Keratinocyte (primary cell): ENCODE data around the gene TOP2A.
"Not testable (repeated sequence)": the region's sequence is repeated elsewhere in the genome, so short reads cannot be mapped to it uniquely, and the experiment has no call there.

Source experiments
- CTCF ChIP-seq, 3 experiments: IDR thresholded peaks in 1 of 3; conservative IDR thresholded peaks in 1 of 3; optimal IDR thresholded peaks in 1 of 3; 2 replicates in 2 of 3; 3 replicates in 1 of 3; pipeline versions ENCODE3 to v1.5.1; 2011; ENCODE audit warnings: low read length in 3 of 3, mild to moderate bottlenecking in 3 of 3, moderate library complexity in 2 of 3, control low read depth in 1 of 3, inconsistent platforms in 1 of 3; ENCODE audit not compliant: insufficient read depth in 2 of 3; ENCODE audit errors: extremely low read depth in 1 of 3
- EZH2 ChIP-seq: IDR thresholded peaks from one replicate; pipeline ENCODE4 v1.6.1; 2012; ENCODE audit warnings: inconsistent platforms, mild to moderate bottlenecking, low read length, moderate library complexity

GRCh38 chr17:40376541-40376940 is 41.2 kb downstream of the TOP2A start:
- TF ChIP-seq CTCF (optimal IDR thresholded peaks at IDR 0.05 in 1 of 3, IDR thresholded peaks at IDR 0.05 in 1 of 3, conservative IDR thresholded peaks at IDR 0.05 in 1 of 3; ENCODE audit: extremely low read depth in 1 of 3, insufficient read depth in 2 of 3, low read length in 3 of 3); EZH2: not testable (repeated sequence)
